Activated CD4-positive, alpha-beta T cell treated with anti-CD3 and anti-CD28 coated beads for 36 hours (primary cell): ENCODE measurements around the gene SRPK2. TPM values are rescaled to one million over a fixed set of nuclear protein-coding genes. Genes with fewer than 3 reads are reported as not detected.
"Not testable (repeated sequence)": the region's sequence is repeated elsewhere in the genome, so short reads cannot be mapped to it uniquely, and the experiment has no call there.

Source experiments
- ATAC-seq: fragments of 200-7000 bp; cut with Tn5 transposase; one replicate; pipeline ENCODE4 v1.10.0; 2021; ENCODE audit warnings: mild to moderate bottlenecking, moderate library complexity
- CTCF ChIA-PET: fragments of 350-600 bp; sonication (Branson Sonifier 250); formaldehyde crosslinking; loops from one replicate; lab custom pipeline; 2021; ENCODE audit warnings: antibody characterized with exemption; lab: Charles Lee
- POLR2A ChIA-PET: fragments of 350-600 bp; sonication (Branson Sonifier 250); formaldehyde crosslinking; loops from one replicate; lab custom pipeline; 2021; ENCODE audit warnings: antibody characterized with exemption, inconsistent platforms; lab: Charles Lee
- DNase-seq: peaks from one replicate; pipeline ENCODE4 v3.0.0-alpha.2; 2020
- H3K27ac Mint-ChIP-seq: one replicate; pipeline ENCODE4 v1.8.0; 2021; ENCODE audit warnings: mixed read lengths
- H3K27me3 Mint-ChIP-seq: one replicate; pipeline ENCODE4 v1.8.0; 2021; ENCODE audit warnings: mixed read lengths
- H3K36me3 Mint-ChIP-seq: one replicate; pipeline ENCODE4 v1.8.0; 2021; ENCODE audit warnings: low read depth, mixed read lengths
- H3K4me1 Mint-ChIP-seq: one replicate; pipeline ENCODE4 v1.8.0; 2021; ENCODE audit warnings: mixed read lengths
- H3K4me3 Mint-ChIP-seq: one replicate; pipeline ENCODE4 v1.8.0; 2021; ENCODE audit warnings: mild to moderate bottlenecking, moderate library complexity, mixed read lengths
- H3K9me3 Mint-ChIP-seq: one replicate; pipeline ENCODE4 v1.8.0; 2021; ENCODE audit warnings: low read depth, mixed read lengths
- intact Hi-C, 2 experiments: fragments of 100-400 bp; cut with DNase I in 1 of 2; cut with micrococcal nuclease in 1 of 2; formaldehyde crosslinking; loops; one replicate each; pipeline versions ENCODE4 v1.14.2 to v1.15.1; 2022 to 2024; cut with DNase I, micrococcal nuclease
- total RNA-seq, 2 experiments: library from RNA; stranded (reverse); gene quantifications; one replicate each; pipeline ENCODE4 v1.2.3, GENCODE V29; 2021

Gene SRPK2
- total RNA-seq, 2 experiments from 2014 or later, result 42.7 to 42.9 TPM

DNA sequence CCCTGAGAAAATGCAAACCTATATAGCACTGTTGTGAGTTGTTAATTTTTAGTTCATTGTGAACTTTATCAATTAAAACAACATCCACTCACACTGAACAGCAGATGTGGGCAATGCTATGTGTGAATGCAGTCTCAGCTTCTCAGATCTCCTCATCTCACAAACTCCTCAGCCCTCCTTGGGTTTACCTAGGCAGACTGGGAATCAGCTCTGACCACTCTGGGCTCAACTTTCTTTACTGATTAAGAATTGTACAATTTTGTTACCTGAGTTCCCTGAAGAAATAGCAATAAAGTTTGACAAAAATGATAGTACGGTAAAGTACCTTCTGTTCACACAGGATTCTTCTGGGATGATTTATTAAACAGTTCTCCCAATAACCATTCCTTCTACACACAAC is 124.0 kb downstream of the SRPK2 start:
- Mint-ChIP-seq H3K4me1 (peaks cover 45% of the 10 kb centered on the region), H3K36me3 (peaks cover 13% of the 10 kb centered on the region), H3K27me3 (no peaks in the 10 kb centered on the region), H3K4me3 (no peak overlapping the region), H3K9me3 (peaks cover 7% of the 10 kb centered on the region), H3K27ac (no peak overlapping the region)
- DNase-seq (no peak), ATAC-seq (no peak)
- POLR2A ChIA-PET, result no interaction called here
- CTCF ChIA-PET, result no interaction called here
- intact Hi-C loops, result loop anchor here in 1 of 2 experiments (5.0 kb wide), 1 partner anchor 43 kb away; no protein-coding TSS in a partner anchor

- peaks cover 14% of the 10 kb centered on the region for H3K36me3 Mint-ChIP-seq
- ATAC-seq (no peak), DNase-seq (no peak)
- H3K27ac Mint-ChIP-seq, result no peak overlapping the region
- POLR2A ChIA-PET, result no interaction called here
- CTCF ChIA-PET, result interaction anchor here (0.6 to 0.8 kb wide), 3 partner anchors 14 to 378 kb away, joined by 3 to 5 read pairs (median 3); no protein-coding TSS in a partner anchor
- peaks cover 50% of the 10 kb centered on the region for H3K4me1 Mint-ChIP-seq
- no peaks in the 10 kb centered on the region for H3K27me3 Mint-ChIP-seq
- H3K9me3 Mint-ChIP-seq, result peaks cover 7% of the 10 kb centered on the region
- no peak overlapping the region for H3K4me3 Mint-ChIP-seq
- intact Hi-C loops, result no loop called here
Observed at GRCh38 chr7:105261689-105262088, 127.0 kb downstream of the SRPK2 start.

GRCh38 chr7:105260201-105260871 is 128.4 kb downstream of the SRPK2 start:
- Mint-ChIP-seq H3K36me3 (peaks cover 14% of the 10 kb centered on the region), H3K4me1 (peaks cover 54% of the 10 kb centered on the region)
- H3K4me3 Mint-ChIP-seq, H3K27me3 Mint-ChIP-seq, POLR2A ChIA-PET, intact Hi-C loops, DNase-seq, ATAC-seq, H3K9me3 Mint-ChIP-seq, CTCF ChIA-PET, H3K27ac Mint-ChIP-seq: not testable (repeated sequence)

GRCh38 chr7:105258919-105259318 is 129.8 kb downstream of the SRPK2 start:
- ATAC-seq, intact Hi-C loops: not testable (repeated sequence)

DNA sequence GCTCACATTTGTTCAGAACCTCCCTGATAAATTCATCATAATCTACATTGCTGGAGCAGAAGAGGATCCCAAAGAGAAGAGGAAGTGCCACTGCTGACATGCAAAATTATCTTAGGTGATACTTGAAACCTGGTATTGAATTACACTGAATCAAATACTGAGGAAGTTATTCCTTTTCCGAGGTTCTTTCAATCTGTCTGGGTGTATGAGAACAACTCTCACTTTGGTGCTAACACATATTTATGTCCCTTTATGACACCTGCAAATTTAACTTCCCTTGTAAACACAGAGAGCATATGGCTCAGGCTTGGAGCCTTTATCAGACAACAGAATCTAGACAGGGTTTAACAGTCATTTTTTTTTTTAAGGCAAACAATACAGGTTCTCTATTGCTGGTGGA is 131.4 kb downstream of the SRPK2 start:
- ATAC-seq (peak; percentile 60), DNase-seq (no peak)
- H3K36me3 Mint-ChIP-seq, result peaks cover 16% of the 10 kb centered on the region
- no peaks in the 10 kb centered on the region for H3K27me3 Mint-ChIP-seq
- ChIA-PET CTCF (interaction anchor here (1.1 kb wide), 1 partner anchor 25 kb away, joined by 3 read pairs; no protein-coding TSS in a partner anchor), POLR2A (no interaction called here)
- H3K4me3 Mint-ChIP-seq, result no peak overlapping the region
- H3K27ac Mint-ChIP-seq, result no peak overlapping the region
- peaks cover 7% of the 10 kb centered on the region for H3K9me3 Mint-ChIP-seq
- intact Hi-C loops, result no loop called here
- peaks cover 53% of the 10 kb centered on the region for H3K4me1 Mint-ChIP-seq

More at GRCh38 chr7:105258919-105259318, 129.8 kb downstream of the SRPK2 start:
- POLR2A ChIA-PET, H3K27ac Mint-ChIP-seq, H3K9me3 Mint-ChIP-seq, H3K27me3 Mint-ChIP-seq, DNase-seq, CTCF ChIA-PET, H3K4me3 Mint-ChIP-seq: not testable (repeated sequence)
- Mint-ChIP-seq H3K4me1 (peaks cover 48% of the 10 kb centered on the region), H3K36me3 (peaks cover 14% of the 10 kb centered on the region)

GRCh38 chr7:105256761-105257231 is 131.9 kb downstream of the SRPK2 start:
- H3K4me3 Mint-ChIP-seq, result no peak overlapping the region
- H3K27ac Mint-ChIP-seq, result no peak overlapping the region
- peak; percentile 64 for ATAC-seq
- intact Hi-C loops, result no loop called here
- H3K4me1 Mint-ChIP-seq, result peaks cover 56% of the 10 kb centered on the region
- ChIA-PET CTCF (interaction anchor here (1.1 kb wide), 1 partner anchor 25 kb away, joined by 3 read pairs; no protein-coding TSS in a partner anchor), POLR2A (no interaction called here)
- peaks cover 7% of the 10 kb centered on the region for H3K9me3 Mint-ChIP-seq
- no peaks in the 10 kb centered on the region for H3K27me3 Mint-ChIP-seq
- DNase-seq, result no peak
- H3K36me3 Mint-ChIP-seq, result peaks cover 16% of the 10 kb centered on the region

DNA sequence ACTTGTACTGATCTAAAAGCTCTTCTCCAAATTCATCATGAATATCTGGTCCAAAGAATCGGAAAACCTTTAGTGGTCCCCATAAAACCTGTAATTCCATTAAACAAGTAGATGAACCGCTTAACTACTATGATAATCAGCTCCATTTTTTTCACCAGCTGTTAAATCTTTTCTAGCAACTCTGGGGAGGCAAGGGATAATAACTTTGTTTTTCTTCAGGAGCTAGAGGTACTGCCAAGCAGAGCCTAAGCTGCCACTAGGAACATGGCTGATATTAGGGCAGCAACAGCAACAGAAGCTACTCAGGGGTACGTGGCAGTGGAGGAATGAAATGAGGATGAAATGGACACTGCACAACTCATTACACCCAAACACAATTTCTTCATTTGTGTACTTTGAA is 138.0 kb downstream of the SRPK2 start:
- ChIA-PET CTCF (interaction anchor here (0.9 to 1.4 kb wide), 2 partner anchors 9 to 84 kb away, joined by 4 to 7 read pairs; no protein-coding TSS in a partner anchor), POLR2A (no interaction called here)
- H3K36me3 Mint-ChIP-seq, result peaks cover 2% of the 10 kb centered on the region
- H3K27ac Mint-ChIP-seq, result no peak overlapping the region
- intact Hi-C loops, result no loop called here
- no peaks in the 10 kb centered on the region for H3K27me3 Mint-ChIP-seq
- DNase-seq (no peak), ATAC-seq (no peak)
- H3K4me3 Mint-ChIP-seq, result no peak overlapping the region
- no peaks in the 10 kb centered on the region for H3K9me3 Mint-ChIP-seq
- H3K4me1 Mint-ChIP-seq, result peaks cover 30% of the 10 kb centered on the region

DNA sequence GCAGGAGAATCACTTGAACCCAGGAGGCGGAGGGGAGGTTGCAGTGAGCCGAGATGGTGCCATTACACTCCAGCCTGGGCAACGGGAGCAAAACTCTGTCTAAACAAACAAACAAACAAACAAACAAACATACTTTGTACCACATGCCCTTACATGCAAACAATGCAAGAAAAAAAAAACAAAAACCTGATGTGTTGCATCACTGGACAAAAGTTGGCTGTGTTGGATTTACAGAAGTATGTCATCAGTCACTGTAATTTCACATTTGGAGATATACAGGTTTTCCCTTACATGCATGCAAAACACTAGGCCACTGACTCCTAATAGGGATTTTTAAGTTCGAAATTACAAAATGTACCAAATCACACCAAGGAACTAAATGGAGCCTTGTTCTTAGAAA is 138.5 kb downstream of the SRPK2 start:
- intact Hi-C loops, result no loop called here
- H3K9me3 Mint-ChIP-seq, result no peaks in the 10 kb centered on the region
- no peaks in the 10 kb centered on the region for H3K27me3 Mint-ChIP-seq
- peaks cover 2% of the 10 kb centered on the region for H3K36me3 Mint-ChIP-seq
- H3K4me3 Mint-ChIP-seq, result no peak overlapping the region
- ATAC-seq (no peak), DNase-seq (no peak)
- ChIA-PET CTCF (interaction anchor here (0.9 to 1.4 kb wide), 2 partner anchors 9 to 84 kb away, joined by 4 to 7 read pairs; no protein-coding TSS in a partner anchor), POLR2A (no interaction called here)
- no peak overlapping the region for H3K27ac Mint-ChIP-seq
- peaks cover 29% of the 10 kb centered on the region for H3K4me1 Mint-ChIP-seq

GRCh38 chr7:105249216-105249615 is 139.5 kb downstream of the SRPK2 start:
- DNase-seq, result no peak
- intact Hi-C loops, result no loop called here
- POLR2A ChIA-PET, result no interaction called here
- no peak for ATAC-seq
- H3K27me3 Mint-ChIP-seq, result no peaks in the 10 kb centered on the region
- peaks cover 2% of the 10 kb centered on the region for H3K36me3 Mint-ChIP-seq
- H3K27ac Mint-ChIP-seq, result no peak overlapping the region
- CTCF ChIA-PET, result interaction anchor here (0.6 to 0.9 kb wide), 2 partner anchors 19 to 96 kb away, joined by 3 read pairs; no protein-coding TSS in a partner anchor
- no peak overlapping the region for H3K4me3 Mint-ChIP-seq
- H3K9me3 Mint-ChIP-seq, result no peaks in the 10 kb centered on the region
- H3K4me1 Mint-ChIP-seq, result peaks cover 27% of the 10 kb centered on the region

DNA sequence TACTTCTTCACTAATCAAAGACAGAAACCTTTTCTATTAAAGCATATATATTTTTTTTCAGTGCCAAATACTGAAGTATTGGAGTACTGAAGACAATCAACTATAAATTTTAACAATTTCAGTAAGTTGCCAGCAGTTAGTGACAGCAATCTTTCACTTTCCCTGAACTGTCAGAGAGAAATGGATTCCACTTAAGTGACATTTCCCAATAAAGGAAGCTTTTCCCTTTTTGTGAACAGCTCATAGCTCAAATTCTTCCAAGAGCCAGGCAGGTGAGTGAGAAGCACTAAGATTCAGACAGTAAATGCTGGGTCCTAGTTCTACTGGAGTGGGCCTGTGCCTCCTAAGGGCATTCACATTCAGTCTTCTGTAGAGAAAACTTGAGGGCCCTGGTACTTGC is 142.0 kb downstream of the SRPK2 start:
- DNase-seq (no peak), ATAC-seq (no peak)
- intact Hi-C loops, result no loop called here
- Mint-ChIP-seq H3K27me3 (no peaks in the 10 kb centered on the region), H3K4me3 (no peak overlapping the region), H3K27ac (no peak overlapping the region), H3K36me3 (peaks cover 2% of the 10 kb centered on the region), H3K9me3 (no peaks in the 10 kb centered on the region), H3K4me1 (peaks cover 13% of the 10 kb centered on the region)
- POLR2A ChIA-PET, result no interaction called here
- CTCF ChIA-PET, result interaction anchor here (0.6 to 1.0 kb wide), 2 partner anchors 15 to 82 kb away, joined by 3 read pairs; no protein-coding TSS in a partner anchor

DNA sequence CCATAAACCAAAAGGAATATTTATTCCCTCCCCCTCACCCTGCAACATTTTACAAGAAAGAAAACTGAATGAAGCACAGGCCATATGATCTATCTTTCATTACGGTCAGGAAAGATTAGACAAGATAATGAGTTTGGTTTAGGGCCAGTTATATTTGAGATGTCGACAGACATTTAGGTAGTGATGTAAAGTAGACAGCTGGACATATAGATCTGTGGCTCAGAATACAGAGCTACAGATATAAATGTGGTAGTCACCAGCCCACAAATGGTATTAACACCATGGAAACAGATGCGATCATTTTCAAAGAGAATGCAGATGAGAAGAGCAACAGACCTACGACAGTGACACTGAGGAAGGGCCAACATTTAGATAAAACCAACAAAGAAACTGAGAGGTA is 142.5 kb downstream of the SRPK2 start:
- ATAC-seq (no peak), DNase-seq (no peak)
- POLR2A ChIA-PET, result no interaction called here
- Mint-ChIP-seq H3K9me3 (no peaks in the 10 kb centered on the region), H3K4me1 (peaks cover 15% of the 10 kb centered on the region), H3K4me3 (no peak overlapping the region), H3K27me3 (no peaks in the 10 kb centered on the region), H3K36me3 (peaks cover 2% of the 10 kb centered on the region), H3K27ac (no peak overlapping the region)
- CTCF ChIA-PET, result interaction anchor here (1.0 kb wide), 1 partner anchor 83 kb away, joined by 3 read pairs; no protein-coding TSS in a partner anchor
- intact Hi-C loops, result no loop called here
